Neutrophil (primary cell): Measurements from ENCODE around the gene ACOT4.

Experiments
- H3K27ac ChIP-seq: fragments of 200-600 bp; sonication (generic); 2 replicates; pipeline ENCODE4 v1.5.1; 2016; ENCODE audit warnings: mild to moderate bottlenecking, moderate library complexity
- H3K27me3 ChIP-seq: fragments of 200-600 bp; sonication (generic); 2 replicates; pipeline ENCODE4 v1.6.0; 2016; ENCODE audit warnings: mild to moderate bottlenecking
- H3K36me3 ChIP-seq: fragments of 200-600 bp; sonication (generic); 2 replicates; pipeline ENCODE4 v1.5.1; 2017
- H3K4me1 ChIP-seq, 2 experiments: fragments of 200-600 bp in 1 of 2; sonication (generic) in 1 of 2; 1 replicate in 1 of 2; 2 replicates in 1 of 2; pipeline versions ENCODE4 v1.5.1 to v1.6.1; 2013 to 2016; ENCODE audit warnings: low read depth in 1 of 2, low read length in 1 of 2, mild to moderate bottlenecking in 1 of 2, moderate library complexity in 1 of 2; ENCODE audit not compliant: control insufficient read depth in 1 of 2, insufficient read depth in 1 of 2
- H3K4me3 ChIP-seq, 2 experiments: fragments of 200-600 bp in 1 of 2; sonication (generic) in 1 of 2; 1 replicate in 1 of 2; 2 replicates in 1 of 2; pipeline ENCODE4 v1.5.1; 2013 to 2016; ENCODE audit warnings: low read depth in 1 of 2, low read length in 1 of 2, mild to moderate bottlenecking in 1 of 2, moderate library complexity in 1 of 2
- H3K9me3 ChIP-seq: fragments of 200-600 bp; sonication (generic); 2 replicates; pipeline ENCODE4 v1.5.1; 2016
- TF ChIP-seq, protein P1 (sequence below): fragments of 200-600 bp; sonication (generic); IDR thresholded peaks from 2 replicates; pipeline ENCODE4 v1.5.1; 2016; ENCODE audit warnings: antibody characterized with exemption

The ACOT4 gene

DNA sequence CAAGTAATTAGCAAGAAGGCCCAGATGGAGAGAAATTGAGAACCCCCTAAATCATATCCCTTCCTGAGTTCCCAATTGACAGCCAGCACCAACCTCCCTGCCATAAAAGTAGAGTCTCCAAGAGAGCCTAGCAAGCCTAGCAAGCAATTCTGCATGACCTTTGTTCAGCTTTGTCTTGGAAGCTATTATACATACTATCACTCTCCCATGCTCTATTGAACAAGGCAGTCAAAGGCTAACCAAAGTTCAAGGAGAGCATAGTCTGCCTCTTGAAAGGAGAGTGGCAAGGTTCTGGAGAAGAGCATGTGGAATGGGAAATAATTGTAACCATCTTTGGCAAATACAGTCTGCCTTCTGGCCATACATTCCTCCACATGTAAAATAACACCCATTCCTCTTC lies 7.8 kb downstream of the ACOT4 start:
- Histone ChIP-seq H3K36me3 (no peaks in the 10 kb centered on the region), H3K4me3 (no peak overlapping the region), H3K27ac (no peak overlapping the region), H3K4me1 (no peaks in the 10 kb centered on the region), H3K27me3 (peaks cover 4% of the 10 kb centered on the region), H3K9me3 (no peaks in the 10 kb centered on the region)
- TF ChIP-seq, protein P1, sequence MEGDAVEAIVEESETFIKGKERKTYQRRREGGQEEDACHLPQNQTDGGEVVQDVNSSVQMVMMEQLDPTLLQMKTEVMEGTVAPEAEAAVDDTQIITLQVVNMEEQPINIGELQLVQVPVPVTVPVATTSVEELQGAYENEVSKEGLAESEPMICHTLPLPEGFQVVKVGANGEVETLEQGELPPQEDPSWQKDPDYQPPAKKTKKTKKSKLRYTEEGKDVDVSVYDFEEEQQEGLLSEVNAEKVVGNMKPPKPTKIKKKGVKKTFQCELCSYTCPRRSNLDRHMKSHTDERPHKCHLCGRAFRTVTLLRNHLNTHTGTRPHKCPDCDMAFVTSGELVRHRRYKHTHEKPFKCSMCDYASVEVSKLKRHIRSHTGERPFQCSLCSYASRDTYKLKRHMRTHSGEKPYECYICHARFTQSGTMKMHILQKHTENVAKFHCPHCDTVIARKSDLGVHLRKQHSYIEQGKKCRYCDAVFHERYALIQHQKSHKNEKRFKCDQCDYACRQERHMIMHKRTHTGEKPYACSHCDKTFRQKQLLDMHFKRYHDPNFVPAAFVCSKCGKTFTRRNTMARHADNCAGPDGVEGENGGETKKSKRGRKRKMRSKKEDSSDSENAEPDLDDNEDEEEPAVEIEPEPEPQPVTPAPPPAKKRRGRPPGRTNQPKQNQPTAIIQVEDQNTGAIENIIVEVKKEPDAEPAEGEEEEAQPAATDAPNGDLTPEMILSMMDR = no peak

DNA sequence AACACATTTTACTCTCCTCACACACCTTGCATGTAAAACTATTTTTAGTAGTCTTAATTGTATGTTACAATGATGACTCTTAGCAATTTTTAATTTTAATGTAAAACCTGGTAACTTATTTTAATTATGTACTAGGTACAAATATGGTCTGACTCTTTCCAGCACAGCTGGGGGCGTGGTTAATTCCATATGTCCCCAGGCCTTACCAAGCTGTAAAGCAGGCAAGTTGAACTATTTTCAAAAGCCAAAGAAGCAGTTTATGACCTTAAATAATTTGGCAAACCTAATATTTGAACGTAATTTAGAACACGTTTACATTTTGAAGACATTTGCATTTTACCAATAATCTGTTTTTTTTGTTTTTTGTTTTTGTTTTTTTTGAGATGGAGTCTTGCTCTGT lies 11.3 kb downstream of the ACOT4 start:
- Histone ChIP-seq H3K4me3 (no peak overlapping the region), H3K27ac (no peak overlapping the region), H3K4me1 (no peaks in the 10 kb centered on the region), H3K9me3 (no peaks in the 10 kb centered on the region), H3K27me3 (peaks cover 4% of the 10 kb centered on the region), H3K36me3 (no peaks in the 10 kb centered on the region)
- TF ChIP-seq, protein P1 = no peak

DNA sequence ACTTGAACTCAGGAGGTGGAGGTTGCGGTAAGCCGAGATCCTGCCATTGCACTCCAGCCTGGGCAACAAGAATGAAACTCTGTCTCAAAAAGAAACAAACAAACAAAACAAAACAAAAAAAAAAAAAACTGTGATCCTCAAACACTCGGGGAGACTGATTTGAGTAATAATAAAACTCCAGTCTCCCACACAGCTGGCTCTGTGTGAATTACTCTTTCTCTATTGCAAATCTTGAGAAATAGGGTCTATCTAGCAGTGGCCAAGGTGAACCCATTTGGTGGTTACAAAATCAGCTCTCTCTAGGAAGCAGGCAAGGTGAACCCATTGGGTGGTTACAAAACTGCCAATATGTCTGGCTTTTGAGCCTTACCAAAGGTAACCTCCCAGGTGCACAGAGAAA lies 14.6 kb downstream of the ACOT4 start:
- TF ChIP-seq, protein P1 = no peak
- Histone ChIP-seq H3K4me3 (no peak overlapping the region), H3K27ac (no peak overlapping the region), H3K36me3 (no peaks in the 10 kb centered on the region), H3K4me1 (no peaks in the 10 kb centered on the region), H3K9me3 (no peaks in the 10 kb centered on the region), H3K27me3 (peaks cover 12% of the 10 kb centered on the region)

DNA sequence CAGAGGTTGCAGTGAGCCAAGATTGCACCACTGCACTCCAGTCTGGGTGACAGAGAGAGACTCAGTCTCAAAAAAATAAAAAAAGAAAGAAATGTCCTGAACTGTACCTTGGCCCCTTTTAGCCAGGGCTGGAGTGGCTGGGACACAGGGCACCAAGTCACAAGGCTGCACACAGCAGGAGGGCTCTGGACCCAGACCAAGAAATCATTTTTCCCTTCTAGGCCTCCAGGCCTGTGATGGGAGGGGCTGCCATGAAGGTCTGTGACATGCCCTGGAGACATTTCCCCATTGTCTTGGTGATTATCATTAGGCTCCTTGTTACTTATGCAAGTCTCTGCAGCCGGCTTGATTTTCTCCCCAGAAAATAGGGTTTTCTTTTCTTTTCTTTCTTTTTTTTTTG lies 15.6 kb downstream of the ACOT4 start:
- TF ChIP-seq, protein P1 = no peak
- Histone ChIP-seq H3K4me1 (peaks cover 1% of the 10 kb centered on the region in 2 experiments), H3K27me3 (peaks cover 21% of the 10 kb centered on the region), H3K4me3 (no peak overlapping the region), H3K9me3 (no peaks in the 10 kb centered on the region), H3K36me3 (no peaks in the 10 kb centered on the region), H3K27ac (no peak overlapping the region)

DNA sequence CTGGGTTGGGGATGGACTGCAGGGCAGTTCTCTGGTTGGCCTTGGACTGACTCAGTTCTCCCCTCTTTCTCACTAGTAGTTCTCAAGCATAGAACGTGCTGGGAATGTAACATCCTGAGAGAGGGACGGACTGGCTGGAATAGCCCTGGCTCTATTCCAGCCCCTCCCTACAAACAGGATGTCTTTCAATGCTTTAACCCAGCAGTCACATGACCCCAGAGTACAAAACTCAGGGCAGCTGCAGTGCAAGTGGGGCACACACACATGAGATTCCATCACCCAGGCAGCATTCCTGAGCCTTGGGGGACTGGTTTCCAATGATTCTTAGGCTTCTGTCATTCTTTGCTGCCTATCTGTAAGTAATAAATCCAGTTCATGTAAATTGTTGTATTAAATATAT lies 19.0 kb downstream of the ACOT4 start:
- Histone ChIP-seq H3K4me3 (no peak overlapping the region), H3K27ac (no peak overlapping the region), H3K27me3 (peaks cover 40% of the 10 kb centered on the region), H3K9me3 (no peaks in the 10 kb centered on the region), H3K4me1 (peaks cover 13 to 14% of the 10 kb centered on the region in 2 experiments), H3K36me3 (no peaks in the 10 kb centered on the region)
- TF ChIP-seq, protein P1 = no peak
